WTC11 (cell line): ENCODE data around the gene FNBP1L. TPM values are rescaled to one million over a fixed set of nuclear protein-coding genes. Genes with fewer than 3 reads are reported as not detected.
A peak's percentile ranks its signal among the peaks of the same experiment; 100 is the strongest.
"Not testable (repeated sequence)": the region's sequence is repeated elsewhere in the genome, so short reads cannot be mapped to it uniquely, and the experiment has no call there.

Experiments used
- ATAC-seq: fragments of 200-7000 bp; cut with Tn5 transposase; 2 replicates; pipeline ENCODE4 v1.10.0; 2021; ENCODE audit warnings: mild to moderate bottlenecking, moderate library complexity
- CTCF ChIA-PET: fragments of 300-600 bp; sonication (Branson Sonifier 250); formaldehyde crosslinking; loops from one replicate; lab custom pipeline; 2021; ENCODE audit warnings: antibody characterized with exemption; lab: Charles Lee
- POLR2A ChIA-PET: fragments of 350-600 bp; sonication (Branson Sonifier 250); formaldehyde crosslinking; loops from one replicate; lab custom pipeline; 2021; ENCODE audit warnings: antibody characterized with exemption; lab: Charles Lee
- DNase-seq: peaks from one replicate; pipeline ENCODE4 v3.0.0; 2021; ENCODE audit warnings: low spot score
- H3K27ac Mint-ChIP-seq: 2 replicates; pipeline ENCODE4 v1.8.0; 2021; ENCODE audit warnings: mixed read lengths
- H3K27me3 Mint-ChIP-seq: 2 replicates; pipeline ENCODE4 v1.8.0; 2021; ENCODE audit warnings: low read depth, mild to moderate bottlenecking, moderate library complexity, mixed read lengths
- H3K36me3 Mint-ChIP-seq: 2 replicates; pipeline ENCODE4 v1.8.0; 2021; ENCODE audit warnings: mixed read lengths
- H3K4me1 Mint-ChIP-seq: 2 replicates; pipeline ENCODE4 v1.8.0; 2022; ENCODE audit warnings: mixed read lengths
- H3K4me3 Mint-ChIP-seq: 2 replicates; pipeline ENCODE4 v1.8.0; 2021; ENCODE audit warnings: mild to moderate bottlenecking, moderate library complexity, mixed read lengths
- H3K9me3 Mint-ChIP-seq: 2 replicates; pipeline ENCODE4 v1.8.0; 2021; ENCODE audit warnings: mixed read lengths
- EMX1 ChIP-seq: fragments of 250-450 bp; sonication (Bioruptor Pico); IDR thresholded peaks from 2 replicates; pipeline ENCODE4 v1.8.0; 2021; ENCODE audit warnings: mild to moderate bottlenecking
- ESRRA ChIP-seq: sonication (generic); formaldehyde crosslinking; IDR thresholded peaks from 2 replicates; pipeline ENCODE4 v1.8.1; 2022; ENCODE audit warnings: mild to moderate bottlenecking, missing genetic modification reagents, borderline replicate concordance
- FOXJ3 ChIP-seq: sonication (generic); formaldehyde crosslinking; IDR thresholded peaks from 2 replicates; pipeline ENCODE4 v1.9.0; 2021; ENCODE audit warnings: missing genetic modification reagents, mild to moderate bottlenecking, borderline replicate concordance
- FOXP1 ChIP-seq: sonication (generic); formaldehyde crosslinking; IDR thresholded peaks from 2 replicates; pipeline ENCODE4 v1.8.0; 2022; ENCODE audit warnings: missing genetic modification reagents, mild to moderate bottlenecking, moderate library complexity, borderline replicate concordance
- GABPB1 ChIP-seq: sonication (generic); formaldehyde crosslinking; IDR thresholded peaks from 2 replicates; pipeline ENCODE4 v1.8.1; 2023; ENCODE audit warnings: mild to moderate bottlenecking, missing genetic modification reagents
- NFATC4 ChIP-seq: fragments of 250-450 bp; sonication (Bioruptor Pico); IDR thresholded peaks from 2 replicates; pipeline ENCODE4 v1.9.0; 2021; ENCODE audit warnings: mild to moderate bottlenecking
- NFYB ChIP-seq: sonication (generic); formaldehyde crosslinking; conservative IDR thresholded peaks from 2 replicates; pipeline ENCODE4 v1.8.0; 2022; ENCODE audit warnings: low read depth, missing genetic modification reagents
- NR1H2 ChIP-seq: sonication (generic); formaldehyde crosslinking; IDR thresholded peaks from 2 replicates; pipeline ENCODE4 v1.9.0; 2021; ENCODE audit warnings: mild to moderate bottlenecking, moderate library complexity, missing genetic modification reagents
- RORB ChIP-seq: fragments of 250-450 bp; sonication (Bioruptor Pico); IDR thresholded peaks from 2 replicates; pipeline ENCODE4 v1.9.0; 2021; ENCODE audit warnings: mild to moderate bottlenecking
- SMAD4 ChIP-seq: sonication (generic); formaldehyde crosslinking; IDR thresholded peaks from 2 replicates; pipeline ENCODE4 v1.8.0; 2022; ENCODE audit warnings: mild to moderate bottlenecking, missing genetic modification reagents
- SP1 ChIP-seq: sonication (generic); formaldehyde crosslinking; conservative IDR thresholded peaks from 2 replicates; pipeline ENCODE4 v1.8.1; 2022; ENCODE audit warnings: missing genetic modification reagents
- TEAD1 ChIP-seq: sonication (generic); formaldehyde crosslinking; IDR thresholded peaks from 2 replicates; pipeline ENCODE4 v1.8.0; 2022; ENCODE audit warnings: mild to moderate bottlenecking, missing genetic modification reagents
- ZNF138 ChIP-seq: sonication (generic); formaldehyde crosslinking; conservative IDR thresholded peaks from 2 replicates; pipeline ENCODE4 v1.8.1; 2022; ENCODE audit warnings: mild to moderate bottlenecking, moderate library complexity, missing genetic modification reagents
- ZNF671 ChIP-seq: fragments of 250-450 bp; sonication (Bioruptor Pico); IDR thresholded peaks from 2 replicates; pipeline ENCODE4 v1.8.0; 2021; ENCODE audit warnings: mild to moderate bottlenecking
- total RNA-seq: library from RNA; stranded (reverse); gene quantifications from 3 replicates; pipeline ENCODE4 v1.2.3, GENCODE V29; 2021
- TF ChIP-seq, protein P1 (sequence below): fragments of 250-450 bp; sonication (Bioruptor Pico); IDR thresholded peaks from 2 replicates; pipeline ENCODE4 v1.9.0; 2021; ENCODE audit warnings: mild to moderate bottlenecking, borderline replicate concordance
- TF ChIP-seq, protein P2 (sequence below): sonication (generic); formaldehyde crosslinking; IDR thresholded peaks from 2 replicates; pipeline ENCODE4 v1.8.0; 2022; ENCODE audit warnings: mild to moderate bottlenecking, missing genetic modification reagents
- TF ChIP-seq, protein P3 (sequence below): sonication (generic); formaldehyde crosslinking; IDR thresholded peaks from 2 replicates; pipeline ENCODE4 v1.8.1; 2022; ENCODE audit warnings: mild to moderate bottlenecking, missing genetic modification reagents, moderate library complexity, borderline replicate concordance

Gene FNBP1L
- total RNA-seq, 1 experiment from 2014 or later: 79.1 TPM

DNA sequence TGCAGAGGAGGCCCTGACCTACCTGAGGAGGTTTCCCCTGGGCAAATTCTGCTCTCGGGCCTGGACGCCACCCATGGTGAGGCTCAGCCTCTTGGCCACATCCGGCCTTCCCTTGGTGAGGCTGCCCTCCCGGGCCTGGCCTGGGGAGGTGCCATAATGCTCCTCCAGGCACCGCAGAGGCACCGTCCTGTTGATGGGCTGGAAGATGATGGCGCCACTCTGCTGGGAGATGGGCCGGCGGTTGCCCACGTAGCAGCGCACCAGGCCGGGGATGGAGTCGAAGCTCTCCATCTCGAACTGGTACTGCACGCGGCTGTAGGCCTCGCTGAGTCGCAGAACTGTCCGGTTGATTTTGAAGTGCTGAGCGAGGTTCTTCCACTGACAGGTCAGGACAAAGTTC is 141.0 kb downstream of the FNBP1L start:
- peaks cover 28% of the 10 kb centered on the region for H3K4me1 Mint-ChIP-seq
- no peak overlapping the region for H3K4me3 Mint-ChIP-seq
- H3K9me3 Mint-ChIP-seq: no peaks in the 10 kb centered on the region
- DNase-seq (no peak), ATAC-seq (no peak; the same call in 1 of the 2 replicates)
- ChIA-PET CTCF (no interaction called here), POLR2A (no interaction called here)
- no peaks in the 10 kb centered on the region for H3K27me3 Mint-ChIP-seq
- TF ChIP-seq SP1 (CRISPR knock-in tag): no peak
- no peak for TF ChIP-seq NFYB (CRISPR knock-in tag)
- no peak for TF ChIP-seq FOXP1 (CRISPR knock-in tag)
- no peak for TF ChIP-seq TEAD1 (CRISPR knock-in tag)
- TF ChIP-seq NR1H2: no peak
- no peak for TF ChIP-seq ESRRA
- TF ChIP-seq, protein P1, sequence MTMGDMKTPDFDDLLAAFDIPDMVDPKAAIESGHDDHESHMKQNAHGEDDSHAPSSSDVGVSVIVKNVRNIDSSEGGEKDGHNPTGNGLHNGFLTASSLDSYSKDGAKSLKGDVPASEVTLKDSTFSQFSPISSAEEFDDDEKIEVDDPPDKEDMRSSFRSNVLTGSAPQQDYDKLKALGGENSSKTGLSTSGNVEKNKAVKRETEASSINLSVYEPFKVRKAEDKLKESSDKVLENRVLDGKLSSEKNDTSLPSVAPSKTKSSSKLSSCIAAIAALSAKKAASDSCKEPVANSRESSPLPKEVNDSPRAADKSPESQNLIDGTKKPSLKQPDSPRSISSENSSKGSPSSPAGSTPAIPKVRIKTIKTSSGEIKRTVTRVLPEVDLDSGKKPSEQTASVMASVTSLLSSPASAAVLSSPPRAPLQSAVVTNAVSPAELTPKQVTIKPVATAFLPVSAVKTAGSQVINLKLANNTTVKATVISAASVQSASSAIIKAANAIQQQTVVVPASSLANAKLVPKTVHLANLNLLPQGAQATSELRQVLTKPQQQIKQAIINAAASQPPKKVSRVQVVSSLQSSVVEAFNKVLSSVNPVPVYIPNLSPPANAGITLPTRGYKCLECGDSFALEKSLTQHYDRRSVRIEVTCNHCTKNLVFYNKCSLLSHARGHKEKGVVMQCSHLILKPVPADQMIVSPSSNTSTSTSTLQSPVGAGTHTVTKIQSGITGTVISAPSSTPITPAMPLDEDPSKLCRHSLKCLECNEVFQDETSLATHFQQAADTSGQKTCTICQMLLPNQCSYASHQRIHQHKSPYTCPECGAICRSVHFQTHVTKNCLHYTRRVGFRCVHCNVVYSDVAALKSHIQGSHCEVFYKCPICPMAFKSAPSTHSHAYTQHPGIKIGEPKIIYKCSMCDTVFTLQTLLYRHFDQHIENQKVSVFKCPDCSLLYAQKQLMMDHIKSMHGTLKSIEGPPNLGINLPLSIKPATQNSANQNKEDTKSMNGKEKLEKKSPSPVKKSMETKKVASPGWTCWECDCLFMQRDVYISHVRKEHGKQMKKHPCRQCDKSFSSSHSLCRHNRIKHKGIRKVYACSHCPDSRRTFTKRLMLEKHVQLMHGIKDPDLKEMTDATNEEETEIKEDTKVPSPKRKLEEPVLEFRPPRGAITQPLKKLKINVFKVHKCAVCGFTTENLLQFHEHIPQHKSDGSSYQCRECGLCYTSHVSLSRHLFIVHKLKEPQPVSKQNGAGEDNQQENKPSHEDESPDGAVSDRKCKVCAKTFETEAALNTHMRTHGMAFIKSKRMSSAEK: no peak
- TF ChIP-seq SMAD4 (CRISPR knock-in tag): no peak
- TF ChIP-seq, protein P2, sequence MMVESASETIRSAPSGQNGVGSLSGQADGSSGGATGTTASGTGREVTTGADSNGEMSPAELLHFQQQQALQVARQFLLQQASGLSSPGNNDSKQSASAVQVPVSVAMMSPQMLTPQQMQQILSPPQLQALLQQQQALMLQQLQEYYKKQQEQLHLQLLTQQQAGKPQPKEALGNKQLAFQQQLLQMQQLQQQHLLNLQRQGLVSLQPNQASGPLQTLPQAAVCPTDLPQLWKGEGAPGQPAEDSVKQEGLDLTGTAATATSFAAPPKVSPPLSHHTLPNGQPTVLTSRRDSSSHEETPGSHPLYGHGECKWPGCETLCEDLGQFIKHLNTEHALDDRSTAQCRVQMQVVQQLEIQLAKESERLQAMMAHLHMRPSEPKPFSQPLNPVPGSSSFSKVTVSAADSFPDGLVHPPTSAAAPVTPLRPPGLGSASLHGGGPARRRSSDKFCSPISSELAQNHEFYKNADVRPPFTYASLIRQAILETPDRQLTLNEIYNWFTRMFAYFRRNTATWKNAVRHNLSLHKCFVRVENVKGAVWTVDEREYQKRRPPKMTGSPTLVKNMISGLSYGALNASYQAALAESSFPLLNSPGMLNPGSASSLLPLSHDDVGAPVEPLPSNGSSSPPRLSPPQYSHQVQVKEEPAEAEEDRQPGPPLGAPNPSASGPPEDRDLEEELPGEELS (CRISPR knock-in tag): no peak
- TF ChIP-seq NFATC4: no peak
- TF ChIP-seq, protein P3, sequence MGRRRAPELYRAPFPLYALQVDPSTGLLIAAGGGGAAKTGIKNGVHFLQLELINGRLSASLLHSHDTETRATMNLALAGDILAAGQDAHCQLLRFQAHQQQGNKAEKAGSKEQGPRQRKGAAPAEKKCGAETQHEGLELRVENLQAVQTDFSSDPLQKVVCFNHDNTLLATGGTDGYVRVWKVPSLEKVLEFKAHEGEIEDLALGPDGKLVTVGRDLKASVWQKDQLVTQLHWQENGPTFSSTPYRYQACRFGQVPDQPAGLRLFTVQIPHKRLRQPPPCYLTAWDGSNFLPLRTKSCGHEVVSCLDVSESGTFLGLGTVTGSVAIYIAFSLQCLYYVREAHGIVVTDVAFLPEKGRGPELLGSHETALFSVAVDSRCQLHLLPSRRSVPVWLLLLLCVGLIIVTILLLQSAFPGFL (CRISPR knock-in tag): no peak
- TF ChIP-seq FOXJ3 (CRISPR knock-in tag): no peak
- TF ChIP-seq ZNF671 (CRISPR knock-in tag): no peak
- TF ChIP-seq EMX1: no peak
- no peak for TF ChIP-seq RORB (CRISPR knock-in tag)
- H3K36me3 Mint-ChIP-seq: peaks cover 14% of the 10 kb centered on the region
- no peak overlapping the region; the same call in 1 of the 2 replicates for H3K27ac Mint-ChIP-seq

DNA sequence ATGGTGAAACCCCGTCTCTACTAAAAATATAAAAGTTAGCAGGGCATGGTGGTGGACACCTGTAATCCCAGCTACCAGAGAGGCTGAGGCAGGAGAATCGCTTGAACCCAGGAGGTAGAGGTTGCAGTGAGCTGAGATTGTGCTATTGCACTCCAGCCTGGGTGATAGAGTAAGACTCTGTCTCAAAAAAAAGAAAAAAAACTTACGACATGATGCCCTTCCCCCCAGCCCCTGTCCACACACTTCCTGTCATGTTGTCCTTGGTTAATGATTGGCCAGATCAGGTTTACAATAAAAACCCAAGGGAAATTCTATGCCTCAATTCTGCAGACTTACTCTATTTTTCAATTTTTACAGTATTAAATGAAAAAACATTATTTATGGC is 143.4 kb downstream of the FNBP1L start:
- H3K4me3 Mint-ChIP-seq, H3K27me3 Mint-ChIP-seq, H3K27ac Mint-ChIP-seq, DNase-seq, ATAC-seq, H3K9me3 Mint-ChIP-seq, POLR2A ChIA-PET: not testable (repeated sequence)
- peaks cover 11% of the 10 kb centered on the region for H3K36me3 Mint-ChIP-seq
- CTCF ChIA-PET: interaction anchor here (1.0 to 1.7 kb wide), 2 partner anchors 28 to 287 kb away, joined by 3 to 9 read pairs; no protein-coding TSS in a partner anchor
- H3K4me1 Mint-ChIP-seq: peaks cover 42% of the 10 kb centered on the region

DNA sequence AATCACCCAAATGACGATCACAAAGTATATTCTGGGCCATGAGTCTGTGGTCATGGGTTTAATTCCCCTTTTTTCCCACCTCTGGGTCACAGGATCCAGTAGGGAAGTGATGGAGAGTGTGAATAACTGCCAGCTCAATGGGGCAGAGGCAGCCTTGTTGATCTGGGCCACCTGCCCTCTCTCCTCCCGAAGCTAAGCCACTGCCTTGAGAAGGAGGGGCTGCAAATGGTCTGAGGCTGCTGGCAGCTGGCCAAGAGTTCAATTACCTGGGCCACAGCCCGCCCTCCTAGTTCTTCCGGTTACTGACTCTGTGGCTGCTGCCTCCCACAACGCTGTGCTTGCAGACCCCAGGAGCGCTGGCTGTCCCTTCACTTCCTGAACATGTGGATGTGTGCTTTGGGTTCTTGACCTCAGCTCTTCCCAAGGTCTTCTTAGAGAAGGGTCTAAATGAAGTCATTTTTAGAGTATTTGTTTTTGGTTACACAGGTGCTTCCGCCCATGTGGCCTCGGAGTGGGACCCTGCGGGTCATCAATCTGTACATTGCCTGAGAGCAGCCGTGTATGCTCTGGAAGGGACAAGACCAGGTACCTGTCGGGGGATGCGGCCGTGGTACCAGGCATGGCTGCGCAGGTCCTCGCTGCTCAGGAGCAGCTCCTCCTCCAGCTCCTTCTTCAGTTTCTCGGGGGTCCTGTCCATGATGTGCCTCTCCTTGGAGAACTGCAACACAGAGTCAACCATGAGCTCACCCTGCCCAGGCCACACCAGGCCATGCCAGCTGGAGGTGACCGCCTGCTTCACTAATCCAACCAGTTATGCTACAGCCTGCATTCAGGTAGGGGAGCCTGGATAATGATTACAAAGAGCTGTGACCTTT is 144.0 kb downstream of the FNBP1L start:
- Mint-ChIP-seq H3K27me3 (no peaks in the 10 kb centered on the region), H3K4me1 (peaks cover 49% of the 10 kb centered on the region), H3K36me3 (peaks cover 11% of the 10 kb centered on the region), H3K4me3 (no peak overlapping the region), H3K9me3 (no peaks in the 10 kb centered on the region), H3K27ac (peak overlapping the region; percentile 66; the same call in 1 of the 2 replicates)
- DNase-seq: peak; percentile 44
- CTCF ChIA-PET: interaction anchor here (1.0 to 2.9 kb wide), 6 partner anchors 21 to 287 kb away, joined by 3 to 9 read pairs (median 4); no protein-coding TSS in a partner anchor
- POLR2A ChIA-PET: no interaction called here
- ATAC-seq: peak; percentile 61
- TF ChIP-seq GABPB1 (CRISPR knock-in tag): peak; percentile 44
- no peak for TF ChIP-seq ZNF138 (CRISPR knock-in tag)
